NK-92 (cell line): Measurements from ENCODE around the gene CDK8.
"Not testable (repeated sequence)": the region's sequence is repeated elsewhere in the genome, so short reads cannot be mapped to it uniquely, and the experiment has no call there.

ENCODE experiments used
- DNase-seq: peaks from one replicate; lab custom pipeline; 2025; ENCODE audit not compliant: unreplicated experiment; lab: John Stamatoyannopoulos, UW

CDK8 gene

GRCh38 chr13:26252006-26252405, 1.9 kb upstream of the CDK8 start:
- DNase-seq: not testable (repeated sequence)

GRCh38 chr13:26253262-26253786, 605 bp upstream of the CDK8 start:
- no peak for DNase-seq

GRCh38 chr13:26254583-26255111, 718 bp downstream of the CDK8 start:
- DNase-seq: no peak

DNA sequence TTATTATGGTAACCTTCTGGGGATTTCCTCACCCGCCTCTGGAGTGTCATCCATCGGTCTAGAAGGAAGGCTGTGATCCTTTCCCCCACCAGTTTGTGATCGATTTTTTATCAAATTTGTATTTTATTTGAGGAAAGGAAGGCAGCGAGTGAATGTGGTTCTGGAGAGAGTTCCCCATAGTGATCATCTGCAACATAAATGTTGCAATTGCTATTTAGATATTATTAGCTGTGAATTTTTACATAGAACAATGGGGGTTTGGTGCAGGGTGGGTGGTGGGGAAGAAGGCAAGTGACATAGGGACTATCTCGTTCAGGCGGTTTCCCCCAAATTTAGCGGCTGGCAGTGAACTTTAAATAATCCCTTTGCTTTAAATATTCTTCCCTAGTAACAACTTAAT, 1.2 kb downstream of the CDK8 start:
- DNase-seq: no peak

GRCh38 chr13:26255691-26256277, 1.9 kb downstream of the CDK8 start:
- no peak for DNase-seq

GRCh38 chr13:26257049-26257448, 3.1 kb downstream of the CDK8 start:
- no peak for DNase-seq

GRCh38 chr13:26259634-26260033, 5.7 kb downstream of the CDK8 start:
- no peak for DNase-seq

DNA sequence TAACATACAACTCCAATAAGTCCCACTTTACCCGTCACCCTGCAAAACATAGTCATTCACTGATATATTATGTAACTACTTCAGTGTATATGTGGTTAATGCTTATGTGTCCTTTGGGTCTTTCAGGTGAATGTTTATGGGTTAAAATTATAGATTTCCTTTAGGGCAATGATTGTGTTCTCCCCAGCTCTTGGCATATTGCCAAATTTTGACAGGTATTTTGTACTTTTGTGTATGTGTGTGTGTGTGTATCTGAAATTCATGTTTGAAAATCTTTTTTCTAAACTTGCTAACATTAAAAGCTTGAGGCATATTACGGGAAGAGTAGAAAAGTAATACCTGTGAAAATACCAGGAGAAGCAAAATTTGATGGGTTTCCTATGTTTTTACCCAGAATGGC, 8.2 kb downstream of the CDK8 start:
- DNase-seq: no peak

DNA sequence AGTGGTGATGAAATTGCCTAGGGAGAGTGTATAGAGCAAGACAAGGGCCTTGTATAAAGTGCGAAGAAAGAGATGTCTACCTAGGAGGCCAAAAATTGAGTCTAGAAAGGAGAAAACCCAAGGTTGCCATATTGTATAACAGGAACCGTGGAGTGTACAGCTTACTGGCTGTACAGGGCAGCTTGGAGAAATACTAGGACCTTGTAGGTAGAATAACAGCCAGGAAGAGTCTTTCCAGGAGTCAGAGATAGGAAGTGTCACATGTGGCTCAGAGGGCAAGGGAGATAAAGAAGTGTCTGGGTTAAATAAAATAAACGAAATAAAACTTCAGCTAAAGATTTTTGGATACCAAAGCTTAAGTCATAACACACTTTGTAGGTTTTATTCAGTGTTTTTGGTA, 12.4 kb downstream of the CDK8 start:
- DNase-seq: no peak

DNA sequence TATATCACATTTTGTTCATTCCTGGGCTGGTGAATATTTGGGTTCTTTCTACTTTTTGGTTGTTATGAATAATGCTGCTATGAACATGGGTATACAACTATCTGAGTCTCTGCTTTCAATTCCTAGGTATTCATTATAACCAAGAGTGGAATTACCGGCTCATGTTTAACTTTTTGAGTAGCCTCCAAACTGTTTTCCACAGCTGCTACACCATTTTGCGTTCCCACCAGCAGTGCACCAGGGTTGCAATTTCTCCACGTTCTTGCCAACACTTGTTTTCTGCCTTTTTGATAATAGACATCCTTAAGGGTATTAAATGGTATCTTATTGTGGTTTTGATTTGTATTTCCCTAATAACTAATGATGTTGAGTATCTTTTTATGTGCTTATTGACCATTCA, 16.8 kb downstream of the CDK8 start:
- DNase-seq: no peak

- no peak for DNase-seq
Observed at GRCh38 chr13:26272621-26273020, 18.7 kb downstream of the CDK8 start.

DNA sequence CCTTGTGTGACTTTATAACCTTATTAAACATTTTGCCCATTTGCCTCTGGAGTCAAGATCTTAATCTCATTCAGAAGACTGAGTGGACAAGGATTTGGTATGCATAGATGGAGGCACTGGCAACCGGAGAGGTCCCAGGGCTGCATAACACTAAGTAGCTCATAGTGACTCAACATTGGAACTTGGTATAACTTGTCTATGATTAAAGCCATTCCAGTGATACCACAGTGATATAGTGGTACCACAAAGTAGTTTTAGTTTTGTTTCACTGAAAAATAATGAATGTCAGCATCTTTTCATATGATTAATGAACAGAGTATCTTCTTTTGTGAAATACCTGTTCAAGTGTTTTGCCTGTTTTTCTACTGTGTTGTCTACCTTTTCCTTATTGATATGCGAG, 26.4 kb downstream of the CDK8 start:
- no peak for DNase-seq

- DNase-seq: no peak
Observed at GRCh38 chr13:26280822-26281221, 26.9 kb downstream of the CDK8 start.

- not testable (repeated sequence) for DNase-seq
Observed at GRCh38 chr13:26285911-26286310, 32.0 kb downstream of the CDK8 start.

GRCh38 chr13:26288838-26289237, 34.9 kb downstream of the CDK8 start:
- DNase-seq: not testable (repeated sequence)

DNA sequence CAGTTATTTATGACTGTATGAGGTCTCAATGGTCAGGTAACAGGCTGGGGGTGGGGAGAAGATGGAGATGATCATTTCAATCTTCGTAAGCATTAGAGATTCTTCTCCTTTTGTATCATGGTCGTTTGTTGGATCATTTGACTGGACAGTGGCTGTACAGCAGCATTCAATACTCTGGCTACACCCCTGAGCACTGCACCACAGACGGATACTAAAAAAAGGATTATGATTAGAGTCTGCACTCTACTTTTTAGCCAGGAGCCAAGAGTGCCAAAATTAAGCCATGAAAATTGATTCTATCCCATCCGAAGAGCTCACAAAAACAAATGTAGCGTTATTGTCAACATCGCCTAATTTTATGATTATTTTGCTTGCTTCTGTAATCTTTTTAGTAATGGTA, 41.9 kb downstream of the CDK8 start:
- no peak for DNase-seq

DNA sequence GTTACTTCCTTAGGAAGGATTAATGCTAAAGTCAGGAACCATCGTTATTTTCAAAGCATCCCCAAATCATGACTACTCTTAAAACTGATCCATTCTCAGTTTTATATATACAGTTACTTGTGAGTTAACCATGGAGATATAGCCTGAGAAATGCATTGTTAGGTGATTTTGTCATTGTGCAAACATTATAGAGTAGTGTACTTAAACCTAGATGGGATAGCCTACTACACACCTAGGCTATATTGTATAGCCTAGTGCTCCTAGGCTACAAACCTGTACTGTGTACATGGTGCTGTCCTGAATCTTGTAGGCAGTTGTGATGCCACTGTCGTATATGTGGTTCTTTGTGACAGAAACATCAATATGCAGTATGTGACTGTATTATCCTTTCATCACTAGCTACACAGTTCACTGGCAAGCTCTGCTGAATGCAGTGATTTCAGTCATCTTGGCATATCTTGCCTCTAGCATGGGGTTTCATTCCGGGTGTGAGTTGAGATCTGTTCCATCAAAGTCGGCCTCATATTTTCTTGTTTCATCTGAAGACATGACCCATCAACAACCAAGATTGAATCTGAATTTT, 45.3 kb downstream of the CDK8 start:
- no peak for DNase-seq

DNA sequence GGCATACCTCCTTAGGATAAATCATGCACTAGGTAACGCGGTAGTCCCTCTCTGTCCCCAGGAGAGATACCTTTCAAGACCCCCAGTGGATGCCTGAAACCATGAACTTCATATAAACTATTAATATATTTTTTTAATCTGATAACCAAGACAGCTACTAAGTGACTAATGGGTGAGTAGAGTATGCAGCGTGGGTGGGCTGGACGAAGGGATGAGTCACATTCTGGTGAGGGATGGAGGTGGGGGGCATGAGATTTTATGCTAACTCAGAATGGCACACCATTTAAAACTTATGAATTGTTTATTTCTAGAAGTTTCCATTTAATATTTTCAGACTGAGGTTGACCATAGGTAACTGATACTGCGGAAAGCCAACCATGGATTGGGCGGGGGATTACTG, 46.2 kb downstream of the CDK8 start:
- DNase-seq: no peak

DNA sequence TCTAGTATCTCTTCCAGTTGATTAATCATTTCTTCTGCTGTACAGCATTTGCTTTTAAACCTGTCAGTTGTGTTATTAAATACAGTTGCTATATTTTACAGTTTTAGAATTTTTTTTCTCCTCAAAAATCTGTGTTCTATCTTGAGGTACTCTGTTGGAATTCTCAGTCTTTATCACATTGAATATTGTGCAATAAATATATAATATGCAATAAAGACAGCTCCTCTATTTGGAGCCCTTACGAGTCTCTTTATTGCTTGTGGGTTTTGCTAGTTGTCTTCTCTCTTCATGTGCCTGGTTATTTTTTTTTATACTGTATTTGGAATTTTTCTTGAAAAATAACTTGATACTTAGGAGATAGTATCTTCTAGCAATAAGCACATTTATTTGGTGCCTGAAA, 51.7 kb downstream of the CDK8 start:
- DNase-seq: no peak

GRCh38 chr13:26307701-26308100, 53.8 kb downstream of the CDK8 start:
- DNase-seq: no peak

GRCh38 chr13:26308250-26308649, 54.3 kb downstream of the CDK8 start:
- DNase-seq: no peak

- no peak for DNase-seq
Observed at GRCh38 chr13:26308836-26309235, 54.9 kb downstream of the CDK8 start.

GRCh38 chr13:26310003-26310402, 56.1 kb downstream of the CDK8 start:
- no peak for DNase-seq
